ENCODE results near the gene HSPA12A. TPM values are rescaled to one million over a fixed set of nuclear protein-coding genes. Genes with fewer than 3 reads are reported as not detected.
A peak's percentile ranks its signal among the peaks of the same experiment; 100 is the strongest.

HSPA12A gene
- total RNA-seq, 1 donor from 2014 or later = not detected

DNA sequence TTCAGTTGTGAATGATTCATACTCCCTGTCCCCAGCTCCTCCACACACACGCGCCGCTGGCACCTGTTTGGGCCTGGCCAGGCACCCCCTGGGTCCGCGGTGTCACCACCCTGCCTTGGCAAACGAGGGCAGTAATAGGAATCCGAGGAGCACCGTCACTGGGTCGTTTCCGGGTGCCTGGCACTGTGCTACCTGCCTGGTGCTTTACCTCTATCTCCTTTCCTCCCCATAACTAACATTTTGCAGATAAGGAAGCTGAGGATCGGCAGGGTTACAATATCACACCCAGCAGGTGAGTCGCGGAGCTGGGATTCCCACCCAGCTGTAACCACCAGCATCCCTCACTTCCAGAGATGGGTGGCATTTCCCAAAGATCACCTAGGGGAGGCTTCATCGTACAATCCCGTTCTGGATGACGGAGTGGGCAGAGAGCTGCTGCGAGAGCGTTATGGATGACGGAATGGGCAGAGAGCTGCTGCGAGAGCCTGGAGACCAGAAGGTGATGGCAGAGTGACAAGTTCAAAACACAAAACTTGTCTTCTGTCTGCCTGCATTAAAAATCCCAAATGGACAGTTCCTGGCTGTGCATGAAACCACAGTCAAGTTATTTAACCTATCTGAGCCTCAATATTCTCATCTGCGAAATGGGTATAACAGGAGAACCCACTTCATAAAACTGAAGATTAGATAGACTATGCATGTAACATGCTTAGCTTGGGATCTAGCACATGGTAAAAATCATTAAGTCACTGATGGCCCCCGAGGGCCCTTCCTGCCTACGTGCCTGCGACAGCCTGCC lies 1.1 kb upstream of the HSPA12A start:
- Mint-ChIP-seq H3K9me3 (no peaks in the 10 kb centered on the region), H3K27ac (no peak overlapping the region), H3K27me3 (peaks cover 56% of the 10 kb centered on the region), H3K4me1 (no peaks in the 10 kb centered on the region), H3K4me3 (peak overlapping the region; percentile 53), H3K36me3 (ENCODE audit: low read depth) (no peaks in the 10 kb centered on the region)
- intact Hi-C loops (cut with micrococcal nuclease) = loop anchor here (2.0 kb wide), 1 partner anchor 45 kb away; no protein-coding TSS in a partner anchor
- DNase-seq = no peak

DNA sequence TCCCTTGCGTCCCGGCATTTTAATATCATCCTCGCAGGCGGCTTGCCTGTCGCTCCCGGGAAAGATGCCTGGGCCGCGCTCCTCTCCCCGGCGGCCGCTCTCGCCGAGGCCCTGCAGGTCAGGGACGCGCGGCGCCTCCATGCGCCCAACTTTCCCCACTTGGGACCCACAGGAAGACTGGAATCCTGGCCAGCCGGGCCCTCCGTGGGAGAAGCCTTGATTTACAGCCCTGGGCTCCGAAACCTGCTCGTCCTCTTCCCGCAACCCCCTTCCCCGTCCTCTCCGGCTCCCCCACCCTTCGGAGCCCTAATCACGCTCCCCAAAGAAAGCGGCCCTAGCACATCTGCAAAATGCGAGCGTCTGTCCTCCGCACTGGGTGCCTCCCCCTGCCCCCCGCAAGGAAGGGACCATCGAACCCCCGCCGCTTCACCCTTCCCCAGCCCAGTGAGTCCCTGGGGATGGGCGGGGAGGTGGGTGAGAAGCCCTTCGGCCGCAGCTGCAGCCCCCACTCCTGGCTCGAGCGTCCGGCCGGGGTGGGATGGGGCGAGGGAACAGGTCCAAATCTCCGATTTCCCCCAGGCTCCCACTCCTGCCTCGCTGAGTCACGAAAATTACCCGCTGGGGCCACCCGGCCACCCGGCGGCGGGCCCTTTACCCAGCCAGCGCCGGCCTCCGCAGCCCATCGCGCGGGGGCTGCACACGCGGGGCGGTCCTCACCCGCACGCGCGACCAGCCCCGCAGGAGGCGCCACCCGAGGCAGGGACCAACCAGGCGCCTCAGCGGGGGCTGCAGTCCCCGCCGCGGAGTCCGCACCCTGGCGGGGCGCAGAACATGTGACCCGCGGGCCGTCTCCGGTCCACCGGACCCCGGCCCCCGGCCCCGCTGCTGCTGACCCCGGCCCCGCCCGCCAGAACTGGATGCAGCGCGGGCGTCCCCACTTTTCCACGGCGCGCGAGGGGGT lies 695 bp downstream of the HSPA12A start:
- no peaks in the 10 kb centered on the region for H3K4me1 Mint-ChIP-seq

DNA sequence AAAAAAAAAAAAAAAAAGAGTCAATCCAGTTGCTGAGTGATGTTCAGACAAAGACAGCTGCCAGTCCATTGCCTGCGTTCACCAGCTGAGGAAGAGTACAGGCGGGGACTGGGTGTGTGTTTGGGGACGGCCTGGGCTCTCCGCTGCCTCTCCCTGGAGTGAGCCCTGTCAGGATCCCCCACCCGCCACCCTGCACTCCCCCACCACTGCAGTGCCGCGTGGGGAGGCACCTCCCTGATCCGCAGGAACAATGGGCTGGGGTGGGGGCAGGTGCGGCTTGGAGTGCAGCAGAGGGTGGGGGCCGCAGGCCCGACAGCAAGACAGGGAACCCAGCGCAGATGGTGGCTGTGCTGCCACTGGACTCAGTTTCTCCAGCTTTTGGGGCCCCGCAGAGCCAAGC lies 1.4 kb downstream of the HSPA12A start:
- Mint-ChIP-seq H3K36me3 (ENCODE audit: low read depth) (no peaks in the 10 kb centered on the region), H3K27ac (no peak overlapping the region), H3K4me3 (no peak overlapping the region), H3K9me3 (no peaks in the 10 kb centered on the region), H3K27me3 (peaks cover 64% of the 10 kb centered on the region), H3K4me1 (no peaks in the 10 kb centered on the region)
- DNase-seq = no peak
- intact Hi-C loops (cut with micrococcal nuclease) = no loop called here

More for the DNA sequence above, 695 bp downstream of the HSPA12A start:
- no peak for DNase-seq
- intact Hi-C loops (cut with micrococcal nuclease) = loop anchor here (2.0 kb wide), 1 partner anchor 47 kb away; no protein-coding TSS in a partner anchor
- H3K36me3 Mint-ChIP-seq (ENCODE audit: low read depth) = no peaks in the 10 kb centered on the region
- H3K4me3 Mint-ChIP-seq = no peak overlapping the region
- no peak overlapping the region for H3K27ac Mint-ChIP-seq
- H3K9me3 Mint-ChIP-seq = no peaks in the 10 kb centered on the region
- peaks cover 66% of the 10 kb centered on the region for H3K27me3 Mint-ChIP-seq

DNA sequence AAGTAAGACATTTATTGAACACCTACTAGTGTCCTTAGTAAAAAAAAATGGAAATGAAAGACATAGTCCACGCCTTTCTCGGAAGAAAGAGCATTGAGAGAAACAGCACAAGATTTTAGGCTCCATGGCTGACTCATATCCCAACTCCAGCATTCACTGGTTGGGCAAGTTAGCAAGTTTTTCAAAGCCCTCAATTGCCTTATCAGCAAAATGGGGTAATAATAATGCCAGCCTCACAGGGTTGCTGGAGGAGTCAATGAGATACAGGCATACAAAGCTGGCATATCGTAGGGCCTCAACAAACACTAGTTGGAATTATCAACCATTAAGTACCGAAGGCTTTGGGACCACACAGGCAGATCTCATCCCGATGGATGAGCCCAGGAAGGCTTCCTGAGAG lies 4.0 kb downstream of the HSPA12A start:
- no peak overlapping the region for H3K4me3 Mint-ChIP-seq
- DNase-seq = no peak
- no peaks in the 10 kb centered on the region for H3K4me1 Mint-ChIP-seq
- H3K9me3 Mint-ChIP-seq = no peaks in the 10 kb centered on the region
- intact Hi-C loops (cut with micrococcal nuclease) = no loop called here
- H3K36me3 Mint-ChIP-seq (ENCODE audit: low read depth) = no peaks in the 10 kb centered on the region
- peaks cover 49% of the 10 kb centered on the region for H3K27me3 Mint-ChIP-seq
- no peak overlapping the region for H3K27ac Mint-ChIP-seq

DNA sequence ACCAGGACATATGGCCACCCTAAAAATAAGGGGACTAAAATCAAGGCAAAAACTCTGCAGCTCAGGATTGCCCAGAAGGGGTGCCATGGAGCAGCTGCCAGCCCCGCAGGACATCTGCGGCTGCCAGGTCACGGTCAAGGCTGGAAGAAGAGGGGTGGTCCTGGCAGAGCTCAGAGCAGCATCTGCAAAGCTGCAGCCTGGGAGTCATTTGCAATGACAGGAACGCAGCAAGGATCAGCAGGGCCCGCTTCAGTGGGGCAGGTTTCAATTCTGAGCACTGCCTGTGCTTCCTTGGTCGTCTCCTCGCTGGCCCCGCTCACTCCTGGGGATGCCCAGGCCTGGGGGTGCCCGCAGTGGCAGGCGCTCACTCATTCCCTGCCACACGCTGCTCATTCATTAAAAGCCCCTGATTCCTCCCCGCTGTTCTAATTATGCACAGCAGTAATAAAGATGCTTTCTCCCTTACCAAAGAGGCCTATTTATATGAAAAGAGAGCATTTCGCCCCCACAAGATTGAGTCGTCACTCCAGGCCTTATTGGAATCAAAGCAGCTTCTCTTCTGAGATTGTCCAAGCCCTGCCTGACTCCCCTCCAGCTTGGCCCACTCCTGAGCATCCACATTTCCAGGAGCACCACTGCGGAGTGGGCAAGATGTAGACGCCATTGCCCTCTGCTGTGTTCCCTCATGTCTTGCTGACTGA lies 4.6 kb downstream of the HSPA12A start:
- no peak for DNase-seq
- Mint-ChIP-seq H3K4me1 (no peaks in the 10 kb centered on the region), H3K4me3 (no peak overlapping the region), H3K9me3 (no peaks in the 10 kb centered on the region), H3K27me3 (peaks cover 50% of the 10 kb centered on the region), H3K36me3 (ENCODE audit: low read depth) (no peaks in the 10 kb centered on the region), H3K27ac (no peak overlapping the region)
- intact Hi-C loops (cut with micrococcal nuclease) = no loop called here

DNA sequence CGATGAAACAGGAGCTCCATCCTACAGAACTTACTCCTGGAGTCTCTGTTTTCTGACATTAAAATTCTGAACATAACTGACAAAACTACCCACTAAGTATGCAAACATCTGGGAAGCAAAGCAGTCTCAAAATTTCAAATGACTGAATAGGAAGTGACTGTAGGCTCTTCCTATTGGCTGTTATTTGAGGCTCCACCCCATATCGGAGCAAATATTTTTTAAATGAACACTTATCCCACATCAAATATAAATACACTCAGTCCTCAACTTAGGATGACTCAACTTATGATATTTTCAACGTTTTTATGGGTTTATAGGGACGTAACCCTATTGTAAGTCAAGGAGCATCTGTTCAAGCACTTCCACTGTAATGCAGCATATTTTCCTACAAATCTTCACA lies 8.8 kb downstream of the HSPA12A start:
- intact Hi-C loops (cut with micrococcal nuclease) = no loop called here
- no peaks in the 10 kb centered on the region for H3K9me3 Mint-ChIP-seq
- no peak for DNase-seq
- H3K27ac Mint-ChIP-seq = no peak overlapping the region
- peaks cover 37% of the 10 kb centered on the region for H3K27me3 Mint-ChIP-seq
- no peak overlapping the region for H3K4me3 Mint-ChIP-seq
- no peaks in the 10 kb centered on the region for H3K36me3 Mint-ChIP-seq (ENCODE audit: low read depth)
- no peaks in the 10 kb centered on the region for H3K4me1 Mint-ChIP-seq

DNA sequence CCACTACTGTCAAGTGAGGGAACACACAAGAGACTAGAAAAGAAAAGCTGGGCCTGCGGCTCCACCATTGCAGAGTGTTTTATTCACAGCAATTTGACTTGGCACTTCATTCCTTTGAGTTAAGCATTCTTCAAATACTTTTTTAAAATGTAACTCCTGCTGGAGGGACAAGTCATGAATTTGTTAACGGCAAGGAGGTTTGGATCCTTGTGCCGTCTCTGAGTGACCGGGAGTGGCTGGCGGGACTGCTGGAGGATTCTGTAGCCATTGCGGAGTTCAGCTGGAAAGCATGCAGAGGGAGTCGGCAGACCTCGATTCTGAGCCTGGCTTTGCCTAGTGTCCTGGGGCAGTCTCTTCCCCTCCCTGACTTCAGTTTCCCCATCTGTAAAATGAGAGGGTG lies 9.8 kb downstream of the HSPA12A start:
- H3K4me1 Mint-ChIP-seq = no peaks in the 10 kb centered on the region
- H3K27ac Mint-ChIP-seq = no peak overlapping the region
- no peak for DNase-seq
- no peak overlapping the region for H3K4me3 Mint-ChIP-seq
- H3K36me3 Mint-ChIP-seq (ENCODE audit: low read depth) = no peaks in the 10 kb centered on the region
- H3K9me3 Mint-ChIP-seq = no peaks in the 10 kb centered on the region
- intact Hi-C loops (cut with micrococcal nuclease) = no loop called here
- peaks cover 29% of the 10 kb centered on the region for H3K27me3 Mint-ChIP-seq

DNA sequence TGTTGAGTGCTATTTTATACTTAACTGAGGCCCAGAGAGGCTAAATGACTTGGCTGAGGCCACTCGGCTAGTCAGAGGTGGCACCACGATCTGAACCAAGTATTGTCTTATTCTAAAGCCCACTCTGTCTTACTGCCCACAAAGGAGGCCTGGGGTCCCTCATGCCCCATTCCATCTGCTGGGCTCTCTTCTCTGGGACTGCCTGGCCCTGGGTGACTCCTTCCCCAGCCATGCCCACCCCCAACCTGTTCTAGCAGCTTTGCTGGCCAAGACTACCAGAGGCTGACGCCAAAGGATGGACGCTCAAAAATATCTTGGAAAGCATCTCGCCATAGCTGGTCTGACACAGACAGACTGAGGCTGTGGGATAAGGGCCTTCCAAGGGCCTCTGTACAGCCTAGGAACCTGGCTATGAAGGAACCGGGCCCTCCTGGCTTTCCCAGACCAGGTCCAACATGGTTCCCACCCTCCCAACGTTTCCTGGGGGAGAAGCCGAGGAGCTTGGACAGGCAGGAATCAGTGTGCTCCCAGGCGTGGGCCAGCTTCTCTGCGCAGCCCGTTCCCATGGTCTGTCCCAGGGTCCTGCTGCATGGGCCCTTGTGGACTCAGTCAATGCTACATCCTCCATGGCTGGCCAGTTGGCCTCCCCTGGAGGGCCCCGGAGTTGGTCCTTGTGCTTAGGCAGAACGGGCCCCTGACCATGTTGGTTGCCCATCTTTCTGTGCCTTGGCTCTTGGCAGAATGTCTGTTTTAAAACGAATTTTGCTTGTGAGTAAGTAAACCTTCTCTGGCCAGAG lies 11.7 kb downstream of the HSPA12A start:
- H3K9me3 Mint-ChIP-seq = no peaks in the 10 kb centered on the region
- H3K27me3 Mint-ChIP-seq = peaks cover 38% of the 10 kb centered on the region

DNA sequence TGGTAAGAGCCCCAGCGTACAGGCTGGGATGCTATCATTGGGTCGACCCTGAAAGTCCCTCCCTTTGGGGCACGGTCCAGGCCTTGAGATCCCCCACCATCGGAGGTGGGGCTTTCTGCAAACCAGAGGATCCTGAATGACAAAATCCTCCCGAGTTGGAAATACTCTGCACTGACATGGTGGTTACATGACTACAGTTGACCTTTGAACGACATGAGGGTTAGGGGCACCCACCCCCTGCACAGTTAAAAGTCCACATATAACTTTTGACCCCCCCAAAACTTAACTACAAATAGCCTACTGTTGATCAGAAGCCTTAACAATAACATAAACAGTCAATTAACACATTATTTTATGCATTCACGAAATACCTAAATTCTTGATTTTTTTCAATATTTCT lies 13.1 kb downstream of the HSPA12A start:
- Mint-ChIP-seq H3K4me3 (no peak overlapping the region), H3K27me3 (peaks cover 37% of the 10 kb centered on the region), H3K4me1 (peaks cover 4% of the 10 kb centered on the region), H3K36me3 (ENCODE audit: low read depth) (no peaks in the 10 kb centered on the region), H3K27ac (no peak overlapping the region), H3K9me3 (no peaks in the 10 kb centered on the region)
- intact Hi-C loops (cut with micrococcal nuclease) = no loop called here
- DNase-seq = no peak

More for the DNA sequence above, 11.7 kb downstream of the HSPA12A start:
- H3K27ac Mint-ChIP-seq = no peak overlapping the region
- H3K36me3 Mint-ChIP-seq (ENCODE audit: low read depth) = no peaks in the 10 kb centered on the region
- no peak overlapping the region for H3K4me3 Mint-ChIP-seq
- DNase-seq = no peak
- intact Hi-C loops (cut with micrococcal nuclease) = no loop called here
- peaks cover 3% of the 10 kb centered on the region for H3K4me1 Mint-ChIP-seq

DNA sequence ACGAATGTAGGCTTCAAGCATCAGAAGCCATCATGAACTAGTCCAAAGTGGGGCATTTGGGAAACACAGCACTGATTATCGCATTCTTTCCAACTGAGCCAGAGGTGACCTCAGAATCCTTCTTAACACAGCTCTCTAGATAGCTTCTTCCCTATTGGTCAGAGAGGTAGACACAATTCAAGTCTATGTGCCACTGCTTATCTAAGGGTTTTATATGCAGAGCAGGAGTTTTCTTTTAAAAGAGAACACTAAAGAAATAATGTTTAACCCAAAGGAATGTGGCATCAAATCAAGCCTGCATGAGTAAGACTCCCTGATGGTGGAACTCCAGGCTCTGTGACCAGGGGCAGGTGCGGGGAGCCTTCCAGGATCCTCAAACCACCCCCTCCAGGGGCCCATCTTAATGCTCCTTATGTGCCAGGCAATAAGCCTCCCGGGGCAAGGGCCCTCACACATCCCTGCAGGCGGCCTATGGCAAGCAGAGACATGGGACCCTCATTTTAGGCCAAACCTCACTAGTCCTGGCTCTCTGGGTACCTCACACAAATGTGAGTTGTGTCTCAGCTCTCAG lies 13.8 kb downstream of the HSPA12A start:
- H3K4me1 Mint-ChIP-seq = peaks cover 9% of the 10 kb centered on the region
- H3K4me3 Mint-ChIP-seq = no peak overlapping the region
- H3K9me3 Mint-ChIP-seq = no peaks in the 10 kb centered on the region
- DNase-seq = no peak
- no peak overlapping the region for H3K27ac Mint-ChIP-seq
- H3K27me3 Mint-ChIP-seq = peaks cover 34% of the 10 kb centered on the region
- intact Hi-C loops (cut with micrococcal nuclease) = no loop called here
- no peaks in the 10 kb centered on the region for H3K36me3 Mint-ChIP-seq (ENCODE audit: low read depth)

DNA sequence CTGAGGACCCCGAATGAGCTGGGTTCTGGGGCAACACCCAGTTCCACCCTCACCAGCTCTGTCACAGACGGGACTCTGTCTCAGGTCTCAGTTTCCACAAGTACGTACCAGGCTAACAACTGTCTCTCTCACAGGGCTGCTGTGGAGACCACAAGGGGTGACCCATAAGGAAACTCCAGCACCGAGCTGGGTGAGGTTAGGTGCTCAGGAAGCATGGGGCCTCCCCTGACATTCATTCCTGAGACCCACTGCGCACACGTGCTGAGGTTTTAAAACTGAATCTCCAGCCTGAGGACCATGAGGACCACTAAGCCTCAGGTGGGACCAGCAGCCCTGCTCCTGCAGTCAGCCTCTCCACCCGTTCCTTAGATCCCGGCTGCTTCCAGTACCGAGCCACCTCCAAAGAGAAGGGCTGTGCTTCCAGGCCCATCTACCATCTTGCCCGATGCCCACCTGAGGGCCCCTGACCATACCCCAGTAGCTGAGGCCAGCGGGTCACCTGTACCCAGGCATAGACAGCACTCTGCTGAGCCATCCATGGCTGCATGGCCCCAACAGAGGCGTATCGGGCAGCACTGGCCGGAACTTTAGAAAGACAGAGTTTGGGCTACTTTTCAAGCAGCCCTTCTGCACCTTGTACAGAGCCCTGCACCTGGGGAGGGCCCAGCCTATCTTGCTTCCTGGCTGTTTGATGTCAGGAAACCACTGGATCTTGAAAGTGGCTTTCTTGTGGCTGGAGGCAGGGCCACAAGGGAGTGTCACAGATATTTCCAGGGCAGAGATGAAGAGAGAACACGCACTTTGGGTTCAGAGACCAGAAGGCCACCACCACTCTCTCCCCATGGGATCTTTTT lies 18.7 kb downstream of the HSPA12A start:
- intact Hi-C loops (cut with micrococcal nuclease) = no loop called here
- H3K36me3 Mint-ChIP-seq (ENCODE audit: low read depth) = no peaks in the 10 kb centered on the region
- peak; percentile 90 for DNase-seq
- peaks cover 48% of the 10 kb centered on the region for H3K27me3 Mint-ChIP-seq
- H3K9me3 Mint-ChIP-seq = no peaks in the 10 kb centered on the region
- H3K27ac Mint-ChIP-seq = no peak overlapping the region
- peak overlapping the region; percentile 54 for H3K4me3 Mint-ChIP-seq
- H3K4me1 Mint-ChIP-seq = peaks cover 18% of the 10 kb centered on the region

DNA sequence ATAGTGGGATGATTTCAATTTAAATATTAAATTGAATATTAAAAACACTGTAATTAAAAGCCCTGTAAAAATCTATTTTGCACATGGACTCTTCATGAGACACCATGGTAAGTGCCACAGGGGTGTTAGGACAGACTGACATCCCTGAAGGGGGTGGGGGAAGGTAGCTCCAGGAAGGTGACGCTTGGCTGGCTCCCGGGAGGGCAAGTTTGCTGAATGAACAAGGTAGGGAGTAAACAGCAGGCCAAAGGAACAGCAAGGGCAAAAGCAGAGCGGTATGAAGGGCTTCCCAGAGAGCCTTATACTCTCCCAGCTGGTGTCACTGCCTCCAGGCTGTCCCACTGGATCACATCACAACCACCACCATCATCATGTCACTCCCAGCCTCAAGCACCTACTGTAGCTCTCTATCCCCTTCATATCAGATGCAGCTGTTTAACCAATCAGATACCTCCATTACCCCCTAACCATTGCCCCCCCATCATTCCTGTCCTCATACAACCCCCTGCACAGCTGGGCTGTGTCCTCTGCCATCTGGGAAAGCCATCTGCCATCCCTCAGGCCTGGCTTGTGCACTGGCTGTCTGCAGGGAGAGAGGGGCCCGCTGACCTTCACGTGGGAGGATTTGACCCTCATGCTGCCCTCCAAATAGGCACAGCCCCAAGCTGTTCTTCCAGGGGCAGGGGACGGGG lies 19.5 kb downstream of the HSPA12A start:
- DNase-seq = no peak
- Mint-ChIP-seq H3K4me1 (peaks cover 18% of the 10 kb centered on the region), H3K27ac (peak overlapping the region; percentile 21), H3K9me3 (no peaks in the 10 kb centered on the region), H3K4me3 (no peak overlapping the region), H3K27me3 (peaks cover 49% of the 10 kb centered on the region), H3K36me3 (ENCODE audit: low read depth) (no peaks in the 10 kb centered on the region)
- intact Hi-C loops (cut with micrococcal nuclease) = no loop called here
